ENCODE measurements around the gene TRMU. TPM values are rescaled to one million over a fixed set of nuclear protein-coding genes. Genes with fewer than 3 reads are reported as not detected.

Gene TRMU
- total RNA-seq, 6 experiments from 2014 or later: 17.2 to 24.2 (median 19.9) TPM

GRCh38 chr22:46379066-46379930 lies 43.8 kb downstream of the TRMU start:
- Histone ChIP-seq H3K27me3 (no peaks in the 10 kb centered on the region), H3K4me3 (peak overlapping the region in 2 of 3 donors; percentile 30 to 52), H3K9me3 (no peaks in the 10 kb centered on the region), H3K36me3 (no peaks in the 10 kb centered on the region), H3K4me1 (peaks cover 0 to 44% (median 12%) of the 10 kb centered on the region in 4 donors), H3K27ac (peak overlapping the region; percentile 87 to 96 (median 93))
- peak; percentile 49 to 77 (median 68) for DNase-seq
- TF ChIP-seq POLR2A (IDR thresholded peaks at IDR 0.05): no peak
- TF ChIP-seq, protein P1, sequence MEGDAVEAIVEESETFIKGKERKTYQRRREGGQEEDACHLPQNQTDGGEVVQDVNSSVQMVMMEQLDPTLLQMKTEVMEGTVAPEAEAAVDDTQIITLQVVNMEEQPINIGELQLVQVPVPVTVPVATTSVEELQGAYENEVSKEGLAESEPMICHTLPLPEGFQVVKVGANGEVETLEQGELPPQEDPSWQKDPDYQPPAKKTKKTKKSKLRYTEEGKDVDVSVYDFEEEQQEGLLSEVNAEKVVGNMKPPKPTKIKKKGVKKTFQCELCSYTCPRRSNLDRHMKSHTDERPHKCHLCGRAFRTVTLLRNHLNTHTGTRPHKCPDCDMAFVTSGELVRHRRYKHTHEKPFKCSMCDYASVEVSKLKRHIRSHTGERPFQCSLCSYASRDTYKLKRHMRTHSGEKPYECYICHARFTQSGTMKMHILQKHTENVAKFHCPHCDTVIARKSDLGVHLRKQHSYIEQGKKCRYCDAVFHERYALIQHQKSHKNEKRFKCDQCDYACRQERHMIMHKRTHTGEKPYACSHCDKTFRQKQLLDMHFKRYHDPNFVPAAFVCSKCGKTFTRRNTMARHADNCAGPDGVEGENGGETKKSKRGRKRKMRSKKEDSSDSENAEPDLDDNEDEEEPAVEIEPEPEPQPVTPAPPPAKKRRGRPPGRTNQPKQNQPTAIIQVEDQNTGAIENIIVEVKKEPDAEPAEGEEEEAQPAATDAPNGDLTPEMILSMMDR (IDR thresholded peaks at IDR 0.05): no peak
- ATAC-seq: peak; percentile 52 to 66 (median 58)
- WGBS (ENCODE audit: insufficient coverage, low coverage, low lambda C conversion rate, missing lambda C conversion rate): 30% methylated on average over 22 of the region's 29 CpGs
- intact Hi-C loops (cut with DNase I): no loop called here

GRCh38 chr22:46380069-46380468 lies 44.6 kb downstream of the TRMU start:
- Histone ChIP-seq H3K27ac (peak overlapping the region in 2 of 3 donors; percentile 93 to 96), H3K9me3 (no peaks in the 10 kb centered on the region), H3K27me3 (no peaks in the 10 kb centered on the region), H3K4me3 (peak overlapping the region in 2 of 3 donors; percentile 30 to 52), H3K36me3 (no peaks in the 10 kb centered on the region), H3K4me1 (peaks cover 0 to 44% (median 12%) of the 10 kb centered on the region in 4 donors)
- no peak for TF ChIP-seq POLR2A (IDR thresholded peaks at IDR 0.05)
- TF ChIP-seq, protein P1 (IDR thresholded peaks at IDR 0.05): no peak
- ATAC-seq (no peak), DNase-seq (peak in 1 of 3 donors; percentile 36)
- 40% methylated on average over 8 of the region's 19 CpGs for WGBS (ENCODE audit: insufficient coverage, low coverage, low lambda C conversion rate, missing lambda C conversion rate)
- intact Hi-C loops (cut with DNase I): loop anchor here in 1 of 2 donors (10.0 kb wide), 1 partner anchor 165 kb away; no protein-coding TSS in a partner anchor

- Histone ChIP-seq H3K27ac (peak overlapping the region in 1 of 3 donors; percentile 96), H3K36me3 (no peaks in the 10 kb centered on the region), H3K4me3 (no peak overlapping the region), H3K9me3 (no peaks in the 10 kb centered on the region), H3K27me3 (no peaks in the 10 kb centered on the region), H3K4me1 (peaks cover 0 to 44% (median 12%) of the 10 kb centered on the region in 4 donors)
- intact Hi-C loops (cut with DNase I): loop anchor here in 1 of 2 donors (10.0 kb wide), 1 partner anchor 164 kb away; no protein-coding TSS in a partner anchor
- WGBS (ENCODE audit: insufficient coverage, low coverage, low lambda C conversion rate, missing lambda C conversion rate): 76% methylated on average over 6 of the region's 17 CpGs
- TF ChIP-seq POLR2A (IDR thresholded peaks at IDR 0.05): no peak
- TF ChIP-seq, protein P1 (IDR thresholded peaks at IDR 0.05): no peak
- ATAC-seq (no peak), DNase-seq (peak in 1 of 3 donors; percentile 54)
These were observed 45.1 kb downstream of the TRMU start for GRCh38 chr22:46380581-46380980.

GRCh38 chr22:46381142-46381541 lies 45.6 kb downstream of the TRMU start:
- H3K4me3 ChIP-seq: no peak overlapping the region
- no peak overlapping the region for H3K27ac ChIP-seq
- no peaks in the 10 kb centered on the region for H3K27me3 ChIP-seq
- peaks cover 0 to 41% (median 12%) of the 10 kb centered on the region in 4 donors for H3K4me1 ChIP-seq
- no peak for ATAC-seq
- TF ChIP-seq POLR2A (IDR thresholded peaks at IDR 0.05): no peak
- TF ChIP-seq, protein P1 (IDR thresholded peaks at IDR 0.05): no peak
- intact Hi-C loops (cut with DNase I): loop anchor here in 1 of 2 donors (10.0 kb wide), 1 partner anchor 164 kb away; no protein-coding TSS in a partner anchor
- WGBS (ENCODE audit: insufficient coverage, low coverage, low lambda C conversion rate, missing lambda C conversion rate): 40% methylated on average over 3 of the region's 5 CpGs
- H3K36me3 ChIP-seq: no peaks in the 10 kb centered on the region
- no peaks in the 10 kb centered on the region for H3K9me3 ChIP-seq
- peak in 1 of 3 donors; percentile 37 for DNase-seq
